Fibroblast of lung (primary cell): ENCODE measurements around the gene G6PC1.

Source experiments
- EZH2 ChIP-seq: IDR thresholded peaks from 2 replicates; pipeline ENCODE4 v1.5.1; 2012; ENCODE audit warnings: low read length, control low read depth, mild to moderate bottlenecking; ENCODE audit errors: missing control alignments
- TF ChIP-seq, protein P1 (sequence below), 2 donors: IDR thresholded peaks in 1 of 2; conservative IDR thresholded peaks in 1 of 2; 1 replicate in 1 of 2; 2 replicates in 1 of 2; pipeline ENCODE4 v1.5.1; 2011 to 2012; ENCODE audit warnings: low read length in 2 of 2, control low read depth in 1 of 2, inconsistent platforms in 1 of 2, low read depth in 1 of 2, mild to moderate bottlenecking in 1 of 2

DNA sequence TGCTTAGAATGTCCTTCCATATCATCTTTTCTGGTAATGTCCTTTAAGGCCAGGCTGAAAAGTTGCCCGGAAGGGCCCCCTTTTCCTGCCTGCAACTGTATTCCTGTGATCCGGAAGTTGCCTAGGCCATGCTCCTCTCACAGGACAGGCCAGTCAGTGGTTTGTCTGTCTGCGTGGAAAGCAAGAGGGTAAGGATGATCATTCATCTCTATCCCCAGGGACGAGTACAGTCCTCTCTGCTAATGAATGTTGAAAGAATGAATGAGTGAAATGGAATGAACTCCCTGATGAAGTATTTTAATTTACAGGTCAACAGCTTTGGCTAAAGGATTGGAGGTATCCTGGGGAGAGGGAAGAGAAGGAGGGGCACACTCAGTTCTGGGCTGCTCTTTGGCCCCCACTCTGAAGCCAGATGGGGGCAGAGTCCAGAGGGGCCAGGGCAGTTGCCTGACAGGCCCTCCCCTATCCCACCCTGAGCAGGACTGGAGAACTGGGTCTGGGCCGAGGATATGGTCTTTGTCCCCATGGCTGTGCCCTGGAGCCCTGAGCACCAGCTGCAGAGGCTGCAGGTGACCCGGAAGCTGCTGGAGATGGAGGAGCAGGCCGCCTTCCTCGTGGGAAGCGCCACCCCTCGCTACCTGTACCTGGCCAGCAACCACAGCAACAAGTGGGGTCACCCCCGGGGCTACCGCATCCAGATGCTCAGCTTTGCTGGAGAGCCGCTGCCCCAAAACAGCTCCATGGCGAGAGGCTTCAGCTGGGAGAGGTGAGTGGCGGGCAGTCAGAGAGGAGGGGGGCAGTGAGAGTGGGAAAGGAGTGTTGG lies 46.4 kb upstream of the G6PC1 start:
- TF ChIP-seq, protein P1, sequence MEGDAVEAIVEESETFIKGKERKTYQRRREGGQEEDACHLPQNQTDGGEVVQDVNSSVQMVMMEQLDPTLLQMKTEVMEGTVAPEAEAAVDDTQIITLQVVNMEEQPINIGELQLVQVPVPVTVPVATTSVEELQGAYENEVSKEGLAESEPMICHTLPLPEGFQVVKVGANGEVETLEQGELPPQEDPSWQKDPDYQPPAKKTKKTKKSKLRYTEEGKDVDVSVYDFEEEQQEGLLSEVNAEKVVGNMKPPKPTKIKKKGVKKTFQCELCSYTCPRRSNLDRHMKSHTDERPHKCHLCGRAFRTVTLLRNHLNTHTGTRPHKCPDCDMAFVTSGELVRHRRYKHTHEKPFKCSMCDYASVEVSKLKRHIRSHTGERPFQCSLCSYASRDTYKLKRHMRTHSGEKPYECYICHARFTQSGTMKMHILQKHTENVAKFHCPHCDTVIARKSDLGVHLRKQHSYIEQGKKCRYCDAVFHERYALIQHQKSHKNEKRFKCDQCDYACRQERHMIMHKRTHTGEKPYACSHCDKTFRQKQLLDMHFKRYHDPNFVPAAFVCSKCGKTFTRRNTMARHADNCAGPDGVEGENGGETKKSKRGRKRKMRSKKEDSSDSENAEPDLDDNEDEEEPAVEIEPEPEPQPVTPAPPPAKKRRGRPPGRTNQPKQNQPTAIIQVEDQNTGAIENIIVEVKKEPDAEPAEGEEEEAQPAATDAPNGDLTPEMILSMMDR (conservative IDR thresholded peaks at IDR 0.05 in 1 of 2, IDR thresholded peaks at IDR 0.05 in 1 of 2; ENCODE audit: low read depth in 1 of 2, low read length in 2 of 2), result no peak
- TF ChIP-seq EZH2, result no peak
